IMR-90 (cell line): ENCODE data around the gene MRGPRE. TPM values are rescaled to one million over a fixed set of nuclear protein-coding genes. Genes with fewer than 3 reads are reported as not detected.
"Not testable (repeated sequence)": the region's sequence is repeated elsewhere in the genome, so short reads cannot be mapped to it uniquely, and the experiment has no call there.

Experiments
- ATAC-seq: fragments of 200-7000 bp; cut with Tn5 transposase; 2 replicates; pipeline ENCODE4 v1.9.1; 2020; ENCODE audit warnings: low read depth, mild to moderate bottlenecking, moderate library complexity
- BruUV-seq: library from RNA; stranded (reverse); fragments of 400-500 nt; replicated peaks from 2 replicates; lab custom pipeline; 2021; lab: Mats Ljungman, UMichigan
- CTCF ChIA-PET: fragments of 300-600 bp; formaldehyde crosslinking; extraction: SDS; loops from one replicate; lab custom pipeline; 2021; ENCODE audit warnings: antibody characterized with exemption; lab: Yijun Ruan, JAX
- POLR2A ChIA-PET: fragments of 300-600 bp; sonication (Branson Sonifier 250); formaldehyde crosslinking; loops from one replicate; lab custom pipeline; 2022; ENCODE audit warnings: antibody characterized with exemption; ENCODE audit not compliant: unreplicated experiment; lab: Charles Lee
- DNase-seq: peaks from one replicate; pipeline ENCODE4 v3.0.0; 2013
- H2AFZ ChIP-seq: replicated peaks from 2 replicates; pipeline ENCODE3; 2013; ENCODE audit warnings: low read length, mild to moderate bottlenecking; ENCODE audit not compliant: poor library complexity
- H2AK5ac ChIP-seq: 2 replicates; pipeline ENCODE4 v1.6.1; 2013; ENCODE audit warnings: low read depth, low read length, inconsistent platforms
- H2AK9ac ChIP-seq: replicated peaks from 2 replicates; pipeline ENCODE3; 2013; ENCODE audit warnings: mild to moderate bottlenecking, low read depth, low read length, moderate library complexity; ENCODE audit not compliant: poor library complexity
- H2BK120ac ChIP-seq: 2 replicates; pipeline ENCODE4 v1.6.1; 2013; ENCODE audit warnings: low read depth, low read length, inconsistent platforms
- H2BK15ac ChIP-seq: 3 replicates; pipeline ENCODE4 v1.6.1; 2013; ENCODE audit warnings: low read depth, low read length, inconsistent platforms
- H2BK20ac ChIP-seq: 2 replicates; pipeline ENCODE4 v1.6.1; 2013; ENCODE audit warnings: low read depth, mild to moderate bottlenecking, inconsistent platforms, low read length, moderate library complexity
- H2BK5ac ChIP-seq: 2 replicates; pipeline ENCODE4 v1.6.1; 2013; ENCODE audit warnings: mild to moderate bottlenecking, low read depth, low read length, inconsistent platforms; ENCODE audit not compliant: poor library complexity, severe bottlenecking
- H3K14ac ChIP-seq: replicated peaks from 2 replicates; pipeline ENCODE4 v1.6.1; 2013; ENCODE audit warnings: low read depth, low read length, inconsistent platforms
- H3K18ac ChIP-seq: 2 replicates; pipeline ENCODE4 v1.6.1; 2013; ENCODE audit warnings: low read depth, low read length, control low read depth
- H3K23ac ChIP-seq: 2 replicates; pipeline ENCODE4 v1.6.1; 2013; ENCODE audit warnings: low read depth, low read length, inconsistent platforms
- H3K27ac ChIP-seq: 2 replicates; pipeline ENCODE4 v1.5.1; 2013; ENCODE audit warnings: mild to moderate bottlenecking, control low read depth, low read length; ENCODE audit not compliant: insufficient read depth
- H3K27me3 ChIP-seq: 2 replicates; pipeline ENCODE4 v1.6.1; 2013; ENCODE audit warnings: low read length; ENCODE audit not compliant: control insufficient read depth, insufficient read depth
- H3K36me3 ChIP-seq: 2 replicates; pipeline ENCODE4 v1.6.1; 2013; ENCODE audit warnings: low read length, mixed read lengths; ENCODE audit not compliant: control insufficient read depth, insufficient read depth
- H3K4ac ChIP-seq: 2 replicates; pipeline ENCODE4 v1.6.1; 2013; ENCODE audit warnings: low read depth, low read length, inconsistent platforms
- H3K4me1 ChIP-seq: 2 replicates; pipeline ENCODE4 v1.6.1; 2013; ENCODE audit warnings: low read length, mixed read lengths; ENCODE audit not compliant: control insufficient read depth, insufficient read depth
- H3K4me2 ChIP-seq: 2 replicates; pipeline ENCODE4 v1.6.1; 2013; ENCODE audit warnings: low read depth, mild to moderate bottlenecking, control low read depth, low read length, moderate library complexity
- H3K4me3 ChIP-seq: 2 replicates; pipeline ENCODE4 v1.5.1; 2013; ENCODE audit warnings: low read depth, mild to moderate bottlenecking, control low read depth, low read length, moderate library complexity; ENCODE audit not compliant: insufficient read depth
- H3K56ac ChIP-seq: 2 replicates; pipeline ENCODE4 v1.6.1; 2013; ENCODE audit warnings: low read length, inconsistent platforms; ENCODE audit not compliant: insufficient read depth; ENCODE audit errors: extremely low read depth
- H3K79me1 ChIP-seq, 2 experiments: 2 replicates each; pipeline ENCODE4 v1.6.1; 2013; ENCODE audit warnings: low read length in 2 of 2, inconsistent platforms in 1 of 2, low read depth in 1 of 2
- H3K9ac ChIP-seq: 2 replicates; pipeline ENCODE4 v1.6.1; 2013; ENCODE audit warnings: low read depth, low read length, control low read depth
- H3K9me1 ChIP-seq: 2 replicates; pipeline ENCODE4 v1.6.1; 2013; ENCODE audit warnings: low read length, inconsistent platforms; ENCODE audit not compliant: insufficient read depth
- H3K9me3 ChIP-seq: 2 replicates; pipeline ENCODE4 v1.6.1; 2013; ENCODE audit warnings: low read length; ENCODE audit not compliant: control insufficient read depth, insufficient read depth
- H4K20me1 ChIP-seq: 2 replicates; pipeline ENCODE4 v1.6.1; 2013; ENCODE audit warnings: low read length, inconsistent platforms; ENCODE audit not compliant: insufficient read depth
- H4K5ac ChIP-seq: 2 replicates; pipeline ENCODE4 v1.6.1; 2013; ENCODE audit warnings: mild to moderate bottlenecking, low read depth, low read length, control low read depth
- H4K8ac ChIP-seq, 2 experiments: 2 replicates each; pipeline ENCODE4 v1.6.1; 2013; ENCODE audit warnings: low read depth in 2 of 2, low read length in 2 of 2, control low read depth in 1 of 2, inconsistent platforms in 1 of 2
- H4K91ac ChIP-seq: 2 replicates; pipeline ENCODE4 v1.6.1; 2013; ENCODE audit warnings: low read depth, low read length, inconsistent platforms; ENCODE audit not compliant: insufficient read depth
- WGBS, 2 experiments: methylation state at CpG; one replicate each; pipeline versions ENCODE4 v1.1.5 to v1.1.7; 2013; ENCODE audit warnings: missing lambda C conversion rate in 2 of 2; ENCODE audit not compliant: insufficient read length in 1 of 2; ENCODE audit errors: extremely low coverage in 2 of 2; 5-methylcytosine and 5-hydroxymethylcytosine counted together
- dilution Hi-C: fragments of 300-500 bp; cut with HindIII; formaldehyde crosslinking; loops from one replicate; pipeline ENCODE4 v1.14.3; 2018; ENCODE audit warnings: low sequenced_read_pairs; ENCODE audit not compliant: unreplicated experiment
- in situ Hi-C: fragments of 300-500 bp; cut with MboI; formaldehyde crosslinking; loops from 3 replicates; pipeline ENCODE4 v1.14.3; 2019; ENCODE audit warnings: low sequenced_read_pairs, inconsistent platforms, mixed read lengths
- intact Hi-C: fragments of 100-400 bp; cut with micrococcal nuclease; formaldehyde crosslinking; loops from 2 replicates; pipeline ENCODE4 v1.10.0; 2022
- polyA plus RNA-seq, 3 experiments: library from polyadenylated mRNA; depleted of rRNA; stranded (reverse); fragments of >200 nt; gene quantifications; 2 replicates each; pipeline ENCODE4 v1.2.3, GENCODE V29; 2012; ENCODE audit warnings: low replicate concordance in 1 of 3
- total RNA-seq: library from RNA; depleted of rRNA; stranded (reverse); fragments of >200 nt; gene quantifications from 2 replicates; pipeline ENCODE4 v1.2.3, GENCODE V29; 2012

The MRGPRE gene
- total and polyA plus RNA-seq, 2 of the 4 experiments (the other 2 are of a cell fraction), result not detected

GRCh38 chr11:3273629-3274028 is 41.4 kb upstream of the MRGPRE start:
- H3K79me1 ChIP-seq, H2BK15ac ChIP-seq, POLR2A ChIA-PET: not testable (repeated sequence)

GRCh38 chr11:3262548-3262947 is 30.3 kb upstream of the MRGPRE start:
- dilution Hi-C loops, in situ Hi-C loops: not testable (repeated sequence)

More at GRCh38 chr11:3273629-3274028, 41.4 kb upstream of the MRGPRE start:
- H3K14ac ChIP-seq, H3K18ac ChIP-seq, in situ Hi-C loops, H4K91ac ChIP-seq, H3K4me2 ChIP-seq, BruUV-seq, intact Hi-C loops, H3K23ac ChIP-seq, H3K4me3 ChIP-seq, H3K27me3 ChIP-seq, H2AK9ac ChIP-seq, H3K9me3 ChIP-seq, H2AFZ ChIP-seq, H3K4ac ChIP-seq, H3K27ac ChIP-seq, H4K8ac ChIP-seq, H4K5ac ChIP-seq, H2BK120ac ChIP-seq, H3K36me3 ChIP-seq, H2BK5ac ChIP-seq, H2AK5ac ChIP-seq, CTCF ChIA-PET, ATAC-seq, H2BK20ac ChIP-seq, DNase-seq, H3K56ac ChIP-seq, H4K20me1 ChIP-seq, H3K9me1 ChIP-seq, dilution Hi-C loops, H3K9ac ChIP-seq, H3K4me1 ChIP-seq: not testable (repeated sequence)
- WGBS, 2 experiments, result no CpG with 5 or more reads among the region's 8 CpGs

More at GRCh38 chr11:3262548-3262947, 30.3 kb upstream of the MRGPRE start:
- CTCF ChIA-PET, H2BK5ac ChIP-seq, H2BK120ac ChIP-seq, H3K4ac ChIP-seq, H3K79me1 ChIP-seq, H3K23ac ChIP-seq, H3K14ac ChIP-seq, BruUV-seq, ATAC-seq, H3K9me1 ChIP-seq, H2AK9ac ChIP-seq, H4K8ac ChIP-seq, H4K5ac ChIP-seq, H3K4me1 ChIP-seq, H4K20me1 ChIP-seq, H3K9ac ChIP-seq, H3K56ac ChIP-seq, H3K9me3 ChIP-seq, H2AFZ ChIP-seq, DNase-seq, H3K27ac ChIP-seq, H3K4me3 ChIP-seq, H2BK20ac ChIP-seq, H4K91ac ChIP-seq, H3K36me3 ChIP-seq, H3K18ac ChIP-seq, H3K4me2 ChIP-seq, H2BK15ac ChIP-seq, intact Hi-C loops, POLR2A ChIA-PET, H3K27me3 ChIP-seq, H2AK5ac ChIP-seq: not testable (repeated sequence)
- WGBS, 2 experiments, result no CpG with 5 or more reads among the region's 7 CpGs
